SK-MEL-5 (cell line): ENCODE measurements around the gene OLFM4. TPM values are rescaled to one million over a fixed set of nuclear protein-coding genes. Genes with fewer than 3 reads are reported as not detected.
"Not testable (repeated sequence)": the region's sequence is repeated elsewhere in the genome, so short reads cannot be mapped to it uniquely, and the experiment has no call there.

Experiments
- DNase-seq: peaks from one replicate; pipeline ENCODE4 v3.0.0-alpha.2; 2016; ENCODE audit warnings: low read depth, low spot score
- in situ Hi-C: cut with HindIII; loops from 2 replicates; pipeline ENCODE4 v1.10.0; 2016; ENCODE audit warnings: low sequenced_read_pairs, high pct_unique_total_duplicates, low pct_unique_long_range_greater_than_20kb
- total RNA-seq: library from RNA; depleted of rRNA; stranded (reverse); fragments of >200 nt; shearing (Covaris generic); gene quantifications from 2 replicates; pipeline ENCODE4 v1.2.3, GENCODE V29; 2014

The OLFM4 gene
- total RNA-seq, 1 experiment from 2014 or later, result not detected

DNA sequence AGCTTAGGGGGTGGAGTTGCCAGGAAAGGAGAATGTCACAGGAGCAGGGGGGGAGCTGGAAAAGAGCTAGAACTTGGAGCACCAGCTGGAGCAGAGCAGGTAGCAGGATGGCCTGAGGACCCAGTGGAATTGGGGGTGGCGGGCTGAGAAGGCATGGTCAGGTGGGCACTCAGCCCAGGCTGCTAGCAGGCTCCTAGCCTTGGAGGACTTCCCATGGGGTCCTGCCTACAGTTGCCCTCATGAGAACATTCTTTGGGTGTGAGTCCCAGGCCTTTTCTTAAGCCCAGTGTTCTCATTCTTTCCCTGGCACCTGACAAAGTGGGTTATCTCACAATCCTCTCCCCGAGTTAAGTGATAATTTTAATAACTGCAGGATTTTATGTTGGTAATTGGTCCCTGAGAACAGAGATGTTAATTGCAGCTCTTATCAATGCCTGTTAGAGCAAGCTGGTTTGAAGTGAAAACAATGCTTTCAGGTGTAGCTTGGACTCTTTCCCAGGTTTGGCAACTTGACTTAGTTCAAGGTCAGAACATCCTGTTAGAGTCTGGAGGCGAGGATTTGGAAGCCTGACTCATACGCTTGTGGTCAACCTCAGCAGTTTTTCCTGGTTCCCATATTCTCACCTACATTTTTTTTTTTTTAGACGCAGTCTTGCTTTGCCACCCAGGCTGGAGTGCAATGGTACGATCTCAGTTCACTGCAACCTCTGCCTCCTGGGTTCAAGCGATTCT, 18.1 kb upstream of the OLFM4 start:
- in situ Hi-C loops, result no loop called here
- DNase-seq, result no peak

DNA sequence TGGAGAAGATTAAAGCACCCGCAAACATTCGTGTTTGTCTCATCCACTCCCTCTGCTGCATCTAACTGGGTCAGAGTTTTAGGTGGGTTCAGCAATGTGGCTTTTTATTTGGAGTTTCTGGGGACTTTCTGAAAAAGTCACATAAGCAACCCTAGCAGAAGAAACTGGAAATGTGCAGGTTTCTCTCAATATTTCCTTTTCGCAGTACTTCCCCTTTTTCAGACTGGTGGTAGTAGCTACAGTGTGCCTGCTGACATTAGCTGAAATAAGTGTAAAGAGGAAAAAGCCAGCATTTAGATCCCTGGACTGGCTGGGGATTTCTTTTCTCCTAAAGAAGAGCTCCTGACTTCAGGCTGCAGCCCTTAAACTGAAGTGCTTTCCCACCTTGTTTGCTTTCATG, 15.9 kb upstream of the OLFM4 start:
- no peak for DNase-seq
- in situ Hi-C loops, result no loop called here

DNA sequence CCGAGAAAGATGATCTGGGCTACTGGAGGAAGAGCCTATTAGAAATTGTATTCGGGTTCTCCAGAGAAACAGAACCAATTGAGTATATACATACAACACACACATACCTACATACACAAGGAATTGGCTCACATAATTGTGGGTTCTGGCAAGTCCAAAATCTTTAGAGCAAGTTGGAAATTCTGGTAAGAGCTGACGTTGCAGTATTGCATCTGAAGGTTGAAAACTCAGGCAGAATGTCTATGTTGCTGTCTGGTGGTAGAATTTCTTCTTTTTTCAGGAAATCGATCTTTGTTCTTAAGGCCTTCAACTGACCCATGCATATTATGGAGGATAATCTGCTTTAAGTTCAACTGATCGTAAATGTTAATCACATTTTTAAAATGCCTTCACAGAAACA, 15.5 kb upstream of the OLFM4 start:
- in situ Hi-C loops, result no loop called here
- DNase-seq, result no peak

DNA sequence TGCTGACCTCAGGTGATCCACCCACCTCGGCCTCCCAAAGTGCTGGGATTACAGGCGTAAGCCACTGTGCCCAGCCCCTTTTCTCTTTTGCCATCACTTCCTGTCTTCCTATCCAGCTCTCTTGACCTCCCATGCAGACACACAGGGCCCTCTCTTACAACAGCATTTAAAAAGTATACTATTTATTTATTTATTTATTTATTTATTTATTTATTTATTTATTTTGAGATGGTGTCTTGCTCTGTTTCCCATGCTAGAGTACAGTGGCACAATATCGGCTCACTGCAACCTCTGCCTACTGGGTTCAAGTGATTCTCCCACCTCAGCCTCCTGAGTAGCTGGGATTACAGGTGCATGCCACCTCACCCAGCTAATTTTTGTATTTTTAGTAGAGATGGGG, 14.6 kb upstream of the OLFM4 start:
- in situ Hi-C loops, DNase-seq: not testable (repeated sequence)

DNA sequence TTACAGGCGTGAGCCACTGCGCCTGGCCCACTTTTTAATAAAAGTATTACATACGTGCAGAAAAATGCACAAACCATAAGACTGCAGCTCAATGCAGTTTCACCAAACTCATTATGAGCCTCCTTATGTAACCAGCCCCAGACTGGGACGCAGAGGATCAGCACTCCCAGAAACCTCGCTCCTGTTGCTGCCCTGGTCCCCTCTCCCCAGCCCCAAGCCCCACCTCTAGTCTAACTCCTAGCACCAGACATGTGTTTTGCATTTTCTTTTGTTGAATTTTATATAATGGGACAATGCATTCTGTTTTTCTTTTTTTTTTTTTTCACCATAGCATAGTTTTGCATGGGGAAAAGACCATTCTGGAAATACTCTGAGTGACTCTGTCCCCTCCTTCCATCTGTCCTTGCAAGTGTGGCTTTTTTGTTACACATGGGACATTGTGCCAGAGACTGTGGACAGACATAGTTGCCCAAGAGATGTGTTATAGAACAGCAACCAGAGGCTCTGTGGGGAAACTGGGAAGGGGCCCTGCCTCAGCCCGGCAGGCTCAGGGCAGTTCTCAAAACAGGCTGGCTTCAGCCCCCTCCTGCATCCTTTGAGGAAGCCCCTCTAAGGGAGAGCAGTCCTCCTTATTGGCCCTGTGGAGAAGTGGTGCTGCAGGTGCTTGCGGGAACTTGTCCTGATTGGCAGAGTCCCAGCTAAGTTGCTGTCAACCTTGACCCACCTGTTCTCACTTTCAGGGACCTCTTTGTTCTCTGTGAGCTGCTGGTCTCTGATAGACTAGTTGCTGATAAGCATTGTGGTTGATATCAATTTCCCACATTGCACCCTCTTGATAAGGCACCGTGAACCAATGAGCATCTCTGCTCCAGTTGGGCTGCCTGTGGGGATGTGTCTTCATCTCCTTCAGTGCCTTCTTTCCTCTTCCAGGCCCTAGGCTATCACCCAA, 13.8 kb upstream of the OLFM4 start:
- DNase-seq, result no peak
- in situ Hi-C loops, result no loop called here

DNA sequence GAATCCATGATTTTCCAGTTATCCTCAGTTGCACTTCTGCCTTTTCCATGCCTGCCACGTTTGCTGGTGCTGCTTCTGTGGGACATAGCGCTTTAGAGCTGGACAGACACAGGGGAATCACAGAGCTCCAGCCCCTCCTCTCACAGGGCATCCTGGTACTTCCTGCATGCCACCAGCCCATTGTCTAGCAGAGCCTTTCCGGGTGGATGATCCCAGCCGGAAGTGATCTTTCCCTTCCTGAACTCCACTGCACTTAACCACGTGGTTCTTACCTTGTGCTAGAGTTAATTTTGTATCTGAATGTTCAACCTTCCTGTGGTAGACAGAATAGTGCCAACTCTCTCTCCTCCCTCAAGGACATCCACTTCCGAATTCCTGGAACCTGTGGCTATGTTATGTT, 12.6 kb upstream of the OLFM4 start:
- no peak for DNase-seq
- in situ Hi-C loops, result no loop called here

DNA sequence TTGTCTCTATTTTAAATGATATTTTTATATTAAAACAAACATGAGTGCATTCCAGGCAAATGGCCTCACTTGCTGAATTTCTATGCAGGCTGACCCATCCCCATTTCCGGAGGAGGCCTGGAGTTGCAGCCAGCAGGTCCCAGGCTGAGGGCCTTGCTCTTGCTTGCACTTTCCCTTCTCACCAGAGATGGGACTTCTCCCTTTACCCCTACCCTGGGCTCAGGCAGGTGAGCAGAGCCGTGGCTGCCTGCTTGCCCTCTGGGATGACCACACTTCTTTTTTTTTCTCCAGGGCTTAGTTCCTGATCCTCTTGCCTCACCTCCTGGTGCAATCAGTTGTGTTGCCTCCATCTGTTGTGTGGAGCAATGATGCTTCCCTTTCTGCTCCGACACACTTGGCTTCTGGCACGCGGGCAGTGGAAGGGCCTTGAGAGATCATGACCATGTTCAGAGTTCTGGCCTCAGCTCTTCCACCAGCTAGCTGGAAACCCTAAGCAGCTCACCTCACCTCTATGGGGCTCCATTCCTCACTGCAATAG, 11.1 kb upstream of the OLFM4 start:
- in situ Hi-C loops, result no loop called here

DNA sequence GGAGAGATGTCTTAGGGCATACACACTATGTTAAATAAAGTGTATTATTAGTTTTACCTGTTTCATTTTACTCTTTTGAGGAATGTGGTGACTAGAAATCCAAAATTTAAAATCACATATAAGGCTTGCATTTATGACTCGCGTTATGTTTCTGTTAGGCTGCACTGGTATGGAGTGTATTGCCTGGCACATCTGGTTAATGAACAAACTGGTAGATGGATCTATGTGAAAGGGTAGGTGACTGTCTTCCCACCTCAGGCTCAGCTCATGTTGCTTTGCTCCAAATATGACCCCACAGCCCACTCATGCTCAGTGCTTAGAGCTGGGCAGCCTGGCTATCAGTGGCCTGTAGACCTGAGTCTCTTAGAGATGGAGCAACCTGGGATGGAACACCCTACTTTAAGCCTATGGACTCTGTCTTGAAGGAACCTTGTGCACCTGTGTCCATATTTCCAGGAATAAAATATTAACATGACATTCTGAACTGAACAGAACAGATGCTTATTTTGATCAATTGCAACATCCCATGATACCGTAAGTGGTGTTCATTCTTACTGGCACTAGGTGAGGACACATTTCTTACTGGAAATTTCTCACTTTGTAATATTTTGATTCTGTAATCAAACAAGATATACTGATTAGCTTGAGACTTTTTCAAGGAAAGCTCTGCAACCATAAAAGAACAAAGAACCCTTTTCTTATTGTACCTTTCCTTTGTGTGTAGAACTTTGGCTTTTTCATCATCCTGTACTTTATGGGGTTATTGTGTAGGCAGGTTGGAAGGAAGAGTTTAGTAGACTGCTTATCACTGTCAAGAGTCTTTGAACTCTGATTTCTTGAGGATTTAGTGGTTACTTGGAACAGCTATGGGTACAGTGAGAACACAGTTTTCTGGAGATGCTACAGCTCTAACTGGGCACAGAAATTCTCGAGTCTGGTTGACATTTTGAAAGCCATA, 9.6 kb upstream of the OLFM4 start:
- in situ Hi-C loops, result no loop called here
- DNase-seq, result no peak

More for the DNA sequence above, 11.1 kb upstream of the OLFM4 start:
- no peak for DNase-seq

DNA sequence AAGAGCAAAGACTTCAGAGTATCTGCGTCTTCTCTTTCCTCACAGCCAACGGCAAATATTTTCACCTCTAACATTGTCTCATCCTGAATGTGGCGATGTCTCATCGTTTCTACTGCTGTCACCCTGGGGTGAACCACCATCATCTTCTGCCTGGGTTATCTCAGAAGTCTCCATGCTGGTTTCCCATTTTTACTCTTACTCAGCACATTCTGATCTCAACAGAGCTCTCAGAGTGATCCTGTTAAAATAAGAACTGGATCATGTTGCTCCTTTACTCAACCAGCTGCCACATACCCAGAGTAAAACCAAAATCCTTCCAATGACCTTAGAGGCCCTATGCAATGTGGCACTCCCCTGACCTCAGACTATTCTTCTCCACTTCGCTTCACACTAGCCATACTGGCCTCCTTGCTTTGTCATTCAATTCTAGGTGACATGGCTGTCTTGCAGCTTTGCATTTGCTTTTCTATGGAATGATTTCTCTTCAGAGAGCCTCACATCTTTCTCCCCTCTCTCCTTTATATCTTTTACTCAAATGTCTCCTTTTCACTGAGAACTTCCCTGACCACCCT, 7.8 kb upstream of the OLFM4 start:
- no peak for DNase-seq
- in situ Hi-C loops, result no loop called here

DNA sequence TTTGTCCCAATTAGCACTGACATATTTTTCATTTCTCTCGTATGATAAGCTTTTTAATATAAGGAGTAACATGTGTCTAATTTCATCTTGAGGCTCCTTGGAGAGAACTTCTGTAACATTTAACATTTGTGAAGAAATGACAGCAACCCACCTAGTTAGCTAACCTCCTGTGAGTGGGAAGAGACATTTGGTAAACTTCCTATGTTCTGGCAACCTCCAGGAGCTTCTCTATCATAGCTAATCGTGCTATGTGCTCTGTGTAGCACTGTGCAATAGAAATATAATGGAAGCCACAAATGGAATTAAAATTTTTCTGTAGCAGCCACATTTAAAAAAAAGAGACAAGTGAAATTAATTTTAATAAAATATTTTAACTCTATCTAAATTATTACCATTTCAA, 5.4 kb upstream of the OLFM4 start:
- in situ Hi-C loops, result no loop called here
- DNase-seq, result no peak

DNA sequence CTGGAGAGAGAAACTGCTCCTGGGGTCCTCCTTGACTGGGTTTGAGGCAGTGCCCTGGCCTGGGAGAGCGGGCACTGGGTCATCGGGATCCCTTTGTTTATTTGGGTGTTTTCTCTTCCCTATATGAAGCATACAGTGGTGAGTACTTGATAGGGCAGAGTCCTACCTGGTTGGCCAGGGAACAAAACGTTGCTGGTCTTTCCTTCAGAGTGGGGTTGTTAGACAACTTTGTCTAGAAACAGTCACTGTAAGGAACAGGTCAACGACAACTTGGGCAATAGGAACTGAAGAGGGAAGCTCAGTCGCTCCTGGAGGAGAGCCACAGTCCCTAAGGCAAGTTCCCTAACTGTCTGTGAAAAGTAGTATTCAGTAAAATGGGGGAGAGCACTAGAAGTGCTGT, 550 bp upstream of the OLFM4 start:
- DNase-seq, result no peak
- in situ Hi-C loops, result no loop called here

DNA sequence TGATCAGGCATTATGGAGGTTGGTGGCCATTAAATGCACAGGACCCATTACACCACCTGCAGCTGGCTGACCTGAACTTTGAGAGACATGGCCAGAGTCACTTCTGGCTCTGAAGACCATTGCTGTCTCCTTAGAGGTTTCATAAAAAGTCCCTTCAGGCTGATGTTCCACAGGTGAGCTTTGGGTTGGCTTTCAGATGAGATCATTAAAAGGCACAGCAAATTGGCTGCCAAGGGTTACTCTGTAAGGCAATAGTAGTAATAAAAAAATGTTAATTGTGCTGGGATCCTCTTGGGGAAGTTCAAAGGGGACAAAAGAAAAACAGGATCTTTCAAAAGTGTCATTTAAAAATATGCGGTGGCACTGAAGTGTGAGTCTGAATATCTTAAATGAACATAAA, 4.2 kb downstream of the OLFM4 start:
- DNase-seq, result no peak
- in situ Hi-C loops, result no loop called here

DNA sequence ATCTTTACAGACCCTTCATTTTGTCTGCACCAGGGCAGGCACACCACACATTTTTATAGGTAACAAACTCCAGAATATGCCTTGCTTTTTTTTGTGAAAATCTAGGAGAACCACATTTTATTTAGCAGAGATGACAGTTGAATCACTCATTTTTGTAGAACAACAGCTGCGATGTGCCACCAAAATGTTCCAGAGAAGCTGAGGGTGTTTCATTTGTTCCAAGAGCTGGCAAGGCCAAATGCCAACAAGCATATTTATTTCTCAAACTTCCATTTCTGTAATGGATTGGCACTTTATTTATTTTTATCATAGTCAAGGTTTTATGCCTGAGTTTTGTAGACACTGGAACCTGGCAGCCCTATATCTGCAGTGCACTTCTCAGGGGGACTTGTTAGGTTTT, 10.4 kb downstream of the OLFM4 start:
- in situ Hi-C loops, result no loop called here
- DNase-seq, result no peak

DNA sequence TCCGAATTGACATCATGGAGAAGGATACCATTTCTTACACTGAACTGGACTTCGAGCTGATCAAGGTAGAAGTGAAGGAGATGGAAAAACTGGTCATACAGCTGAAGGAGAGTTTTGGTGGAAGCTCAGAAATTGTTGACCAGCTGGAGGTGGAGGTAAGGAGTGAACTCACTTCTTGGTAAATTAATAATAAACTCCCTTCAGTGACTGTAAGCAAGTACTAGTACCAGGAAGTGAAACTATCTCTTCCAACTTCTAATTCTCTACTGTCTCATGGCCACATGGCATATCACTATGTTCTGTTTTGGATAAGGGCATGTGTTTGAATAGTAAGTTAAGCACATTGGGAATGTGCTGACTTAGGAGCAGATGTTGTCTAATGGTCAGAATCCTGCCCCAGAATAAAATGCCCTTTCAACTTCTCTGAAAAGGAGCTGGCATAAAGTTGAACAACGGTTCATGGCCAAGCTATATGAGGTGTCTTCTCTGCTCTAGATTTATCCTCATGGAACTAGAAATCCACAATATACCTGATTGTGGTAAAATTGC, 13.4 kb downstream of the OLFM4 start:
- in situ Hi-C loops, result no loop called here
- DNase-seq, result no peak

DNA sequence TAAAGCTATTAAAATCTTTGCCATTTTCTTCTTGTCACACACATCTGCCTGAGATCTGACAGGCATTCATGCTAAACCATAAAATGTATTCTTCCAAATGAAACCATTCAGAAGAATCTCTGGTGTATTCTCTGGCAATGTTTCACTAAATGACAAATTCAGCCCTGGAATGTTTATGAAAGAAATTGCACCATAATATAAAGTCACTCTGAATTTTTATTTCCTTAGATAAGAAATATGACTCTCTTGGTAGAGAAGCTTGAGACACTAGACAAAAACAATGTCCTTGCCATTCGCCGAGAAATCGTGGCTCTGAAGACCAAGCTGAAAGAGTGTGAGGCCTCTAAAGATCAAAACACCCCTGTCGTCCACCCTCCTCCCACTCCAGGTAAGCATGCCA, 14.3 kb downstream of the OLFM4 start:
- DNase-seq, result no peak
- in situ Hi-C loops, result no loop called here

DNA sequence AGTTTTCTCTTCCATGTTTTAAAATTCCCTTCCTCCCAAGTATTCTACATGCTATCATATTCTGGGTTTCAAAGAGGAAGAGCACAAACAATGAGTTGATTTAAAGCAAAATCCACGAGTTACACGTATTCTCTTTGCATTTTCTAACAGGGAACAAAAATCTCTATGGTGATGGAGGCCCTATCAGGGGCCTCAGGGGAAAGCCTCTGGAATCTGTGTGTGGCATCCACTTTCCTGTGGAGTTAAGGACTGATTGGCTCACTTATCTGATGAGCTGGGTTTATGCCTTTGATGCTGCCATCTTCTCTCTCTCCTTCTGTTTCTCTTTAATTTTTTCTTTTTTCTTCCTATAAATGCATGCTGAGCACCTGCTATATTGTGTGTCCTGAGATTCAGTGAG, 14.8 kb downstream of the OLFM4 start:
- DNase-seq, result peak; percentile 19
- in situ Hi-C loops, result no loop called here

DNA sequence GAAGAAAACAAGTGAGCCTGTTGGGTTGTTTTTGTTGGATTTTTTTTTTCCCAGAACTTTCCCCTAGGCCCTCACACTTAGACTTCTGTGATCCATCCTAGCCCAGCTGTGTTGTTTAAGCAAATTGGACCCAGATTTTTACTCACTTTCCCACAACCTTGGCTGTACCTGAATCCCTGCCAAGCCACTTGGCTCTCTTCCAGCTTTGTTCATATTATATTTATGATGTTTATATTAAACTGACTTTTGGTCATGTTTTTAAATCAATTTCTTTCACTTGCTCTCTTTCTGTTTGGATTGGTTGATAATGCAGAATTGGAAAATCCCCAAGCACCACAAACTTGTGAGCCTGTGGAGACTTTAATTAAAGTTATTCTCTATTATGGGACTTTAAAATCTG, 16.6 kb downstream of the OLFM4 start:
- in situ Hi-C loops, result no loop called here
- no peak for DNase-seq
